Epithelial cell of esophagus (primary cell): ENCODE data around the gene RBMS1.
A peak's percentile ranks its signal among the peaks of the same experiment; 100 is the strongest.

ENCODE experiments used
- DNase-seq: peaks from one replicate; pipeline ENCODE4 v3.0.0; 2010; ENCODE audit warnings: low read depth
- H3K4me3 ChIP-seq: 2 replicates; pipeline ENCODE4 v1.5.1; 2011; ENCODE audit warnings: mild to moderate bottlenecking, low read length, control low read depth
- CTCF ChIP-seq: IDR thresholded peaks from 2 replicates; pipeline ENCODE4 v1.5.1; 2011; ENCODE audit warnings: low read depth, mild to moderate bottlenecking, low read length, control low read depth, inconsistent platforms; ENCODE audit not compliant: insufficient read depth; ENCODE audit errors: missing control alignments

RBMS1 gene

GRCh38 chr2:160417745-160418397, 75.7 kb downstream of the RBMS1 start:
- H3K4me3 ChIP-seq = no peak overlapping the region
- peak; percentile 54 for DNase-seq
- TF ChIP-seq CTCF = no peak

- peak; percentile 78 for DNase-seq
- no peak for TF ChIP-seq CTCF
- no peak overlapping the region for H3K4me3 ChIP-seq
These were observed 77.6 kb downstream of the RBMS1 start for GRCh38 chr2:160415991-160416390.

GRCh38 chr2:160411955-160412354, 81.7 kb downstream of the RBMS1 start:
- no peak for TF ChIP-seq CTCF
- DNase-seq = no peak
- H3K4me3 ChIP-seq = no peak overlapping the region

GRCh38 chr2:160411167-160411566, 82.4 kb downstream of the RBMS1 start:
- peak; percentile 85 for DNase-seq
- no peak overlapping the region for H3K4me3 ChIP-seq
- TF ChIP-seq CTCF = no peak

GRCh38 chr2:160409480-160409879, 84.1 kb downstream of the RBMS1 start:
- no peak for DNase-seq
- TF ChIP-seq CTCF = no peak

GRCh38 chr2:160408959-160409291, 84.7 kb downstream of the RBMS1 start:
- no peak for DNase-seq
- peak; percentile 3 for TF ChIP-seq CTCF
- no peak overlapping the region for H3K4me3 ChIP-seq

More at GRCh38 chr2:160409480-160409879, 84.1 kb downstream of the RBMS1 start:
- no peak overlapping the region for H3K4me3 ChIP-seq
